ENCODE results near the gene AQP4.

The AQP4 gene

GRCh38 chr18:26867471-26867870, 2.0 kb upstream of the AQP4 start:
- H3K4me3 ChIP-seq (replicated peaks; ENCODE audit: low read depth, low read length): no peak overlapping the region
- TF ChIP-seq CTCF (IDR thresholded peaks at IDR 0.05; ENCODE audit: low read depth, low read length, missing control alignments): no peak
- DNase-seq (ENCODE audit: extremely low read depth, low read depth): no peak

GRCh38 chr18:26864658-26865057, 849 bp downstream of the AQP4 start:
- TF ChIP-seq CTCF (IDR thresholded peaks at IDR 0.05; ENCODE audit: low read depth, low read length, missing control alignments): no peak
- no peak overlapping the region for H3K4me3 ChIP-seq (replicated peaks; ENCODE audit: low read depth, low read length)
- no peak for DNase-seq (ENCODE audit: extremely low read depth, low read depth)

- no peak overlapping the region for H3K4me3 ChIP-seq (replicated peaks; ENCODE audit: low read depth, low read length)
- TF ChIP-seq CTCF (IDR thresholded peaks at IDR 0.05; ENCODE audit: low read depth, low read length, missing control alignments): no peak
- no peak for DNase-seq (ENCODE audit: extremely low read depth, low read depth)
These were observed 1.5 kb downstream of the AQP4 start for GRCh38 chr18:26863921-26864497.

- DNase-seq (ENCODE audit: extremely low read depth, low read depth): no peak
- no peak for TF ChIP-seq CTCF (IDR thresholded peaks at IDR 0.05; ENCODE audit: low read depth, low read length, missing control alignments)
- H3K4me3 ChIP-seq (replicated peaks; ENCODE audit: low read depth, low read length): no peak overlapping the region
These were observed 2.2 kb downstream of the AQP4 start for GRCh38 chr18:26863122-26863879.

- no peak overlapping the region for H3K4me3 ChIP-seq (replicated peaks; ENCODE audit: low read depth, low read length)
- DNase-seq (ENCODE audit: extremely low read depth, low read depth): no peak
- no peak for TF ChIP-seq CTCF (IDR thresholded peaks at IDR 0.05; ENCODE audit: low read depth, low read length, missing control alignments)
These were observed 3.4 kb downstream of the AQP4 start for GRCh38 chr18:26862084-26862483.

- DNase-seq (ENCODE audit: extremely low read depth, low read depth): no peak
- H3K4me3 ChIP-seq (replicated peaks; ENCODE audit: low read depth, low read length): no peak overlapping the region
- TF ChIP-seq CTCF (IDR thresholded peaks at IDR 0.05; ENCODE audit: low read depth, low read length, missing control alignments): no peak
These were observed 11.1 kb downstream of the AQP4 start for GRCh38 chr18:26854292-26854881.
